Epidermal melanocyte (primary cell): ENCODE measurements around the gene SRP14.
"Not testable (repeated sequence)": the region's sequence is repeated elsewhere in the genome, so short reads cannot be mapped to it uniquely, and the experiment has no call there.

Source experiments
- DNase-seq: peaks from one replicate; pipeline ENCODE4 v3.0.0; 2011; ENCODE audit warnings: low spot score; ENCODE audit not compliant: insufficient read length

The SRP14 gene

DNA sequence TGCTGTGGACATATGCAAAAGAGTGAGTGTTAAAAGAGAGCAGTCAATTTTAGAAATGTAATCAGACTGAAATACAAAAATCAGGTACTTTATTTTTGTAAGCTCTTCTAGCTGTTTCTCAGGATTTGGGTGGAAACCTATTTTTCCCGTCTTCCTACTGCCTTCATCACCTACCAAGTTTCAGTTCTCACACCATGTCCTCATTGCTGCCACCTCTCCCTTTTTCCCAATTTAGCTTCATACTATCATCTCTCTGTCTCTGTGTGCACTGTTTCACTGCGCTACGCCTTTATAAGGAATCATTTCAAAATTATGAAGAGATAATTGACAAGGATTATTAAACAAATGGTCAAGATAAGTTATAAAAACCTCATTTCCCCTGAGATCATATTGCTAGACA is 7.7 kb downstream of the SRP14 start:
- DNase-seq = no peak

DNA sequence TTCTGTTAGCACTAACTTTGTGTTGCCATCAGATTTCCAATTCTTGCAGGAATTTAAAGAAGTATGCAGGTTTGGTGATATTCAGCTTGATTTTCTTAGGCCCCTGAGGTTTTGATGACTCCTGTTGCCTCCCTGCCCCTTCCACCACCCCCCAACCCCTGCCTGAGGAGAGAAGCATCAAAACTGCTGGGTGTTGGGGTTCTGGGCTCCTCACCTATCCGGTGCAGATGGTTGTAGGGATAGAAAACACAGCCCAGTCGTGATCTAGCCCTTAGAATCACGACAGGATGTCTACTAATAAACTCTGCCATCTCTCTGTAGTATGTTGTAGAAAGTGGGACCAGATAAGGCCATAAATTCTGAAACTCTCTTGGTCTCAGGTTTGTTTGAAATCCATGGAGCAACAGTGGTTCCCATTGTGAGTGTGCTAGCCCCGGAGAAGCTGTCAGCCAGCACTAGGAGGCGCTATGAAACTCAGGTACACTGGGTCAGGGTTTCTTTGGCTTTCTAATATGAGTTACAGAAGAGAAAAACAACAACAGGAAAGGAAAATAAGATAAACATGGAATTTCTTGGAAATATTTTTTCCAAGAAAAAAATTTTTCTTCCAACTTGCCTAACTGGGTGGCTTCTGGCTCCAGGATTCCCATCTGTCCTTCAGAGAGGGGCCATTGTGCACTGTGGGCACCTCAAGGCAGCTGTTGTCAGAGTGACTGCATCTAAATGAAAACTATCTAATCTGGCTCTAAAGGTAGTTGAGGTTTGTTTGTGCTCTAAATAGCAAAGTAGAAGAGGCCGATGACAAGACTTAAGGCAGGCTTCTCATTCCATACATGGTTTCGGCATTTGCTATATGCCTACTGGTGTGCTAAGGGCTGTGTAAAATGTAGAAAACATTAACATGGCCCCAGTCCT is 8.7 kb downstream of the SRP14 start:
- DNase-seq = no peak

GRCh38 chr15:40028853-40029252 is 10.1 kb downstream of the SRP14 start:
- DNase-seq = no peak

DNA sequence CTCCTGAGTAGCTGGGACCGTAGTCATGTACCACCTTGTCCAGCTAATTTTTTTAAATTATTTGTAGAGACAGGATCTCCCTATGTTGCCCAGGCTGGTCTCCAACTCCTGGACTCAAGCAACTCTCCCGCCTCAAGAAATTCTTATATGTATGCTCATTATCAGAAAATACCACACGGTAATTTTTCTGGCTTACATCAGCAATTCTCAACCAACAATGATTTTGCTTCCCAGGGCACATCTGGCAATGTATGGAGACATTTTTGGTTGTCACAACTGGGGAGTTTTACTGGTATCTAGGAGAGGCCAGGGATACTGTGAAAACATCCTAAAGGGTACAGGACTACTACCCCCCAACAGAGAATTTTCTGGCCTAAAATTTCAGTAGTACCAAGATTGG is 10.8 kb downstream of the SRP14 start:
- no peak for DNase-seq

DNA sequence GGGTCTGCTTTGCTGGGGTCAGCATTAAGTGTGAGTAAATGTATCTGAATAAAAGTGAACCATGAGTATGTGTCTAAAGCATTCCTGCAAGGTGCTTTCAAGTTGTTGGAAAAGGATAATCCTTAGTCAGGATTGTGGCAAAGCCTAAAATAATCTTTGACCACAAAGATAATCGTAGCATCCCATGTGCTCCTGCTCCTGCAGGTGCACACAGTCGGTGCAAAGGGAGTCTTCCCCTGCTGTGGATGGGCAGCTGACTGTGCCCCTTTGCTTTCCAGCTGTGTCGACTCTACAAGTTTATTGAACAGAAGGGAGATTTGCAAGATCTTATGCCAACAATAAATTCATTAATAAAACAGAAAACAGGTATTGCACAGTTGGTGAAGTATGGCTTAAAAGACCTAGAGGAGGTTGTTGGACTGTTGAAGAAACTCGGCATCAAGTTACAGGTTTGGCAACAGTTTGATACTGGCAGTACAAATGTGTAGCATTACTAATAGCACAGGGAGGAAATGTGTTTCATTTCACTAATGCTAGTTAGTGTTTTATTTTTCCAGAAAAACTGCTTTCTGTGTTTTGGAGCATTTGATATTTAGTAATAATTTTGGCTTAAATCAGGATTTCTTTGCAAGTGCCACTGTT is 22.6 kb downstream of the SRP14 start:
- DNase-seq = no peak

DNA sequence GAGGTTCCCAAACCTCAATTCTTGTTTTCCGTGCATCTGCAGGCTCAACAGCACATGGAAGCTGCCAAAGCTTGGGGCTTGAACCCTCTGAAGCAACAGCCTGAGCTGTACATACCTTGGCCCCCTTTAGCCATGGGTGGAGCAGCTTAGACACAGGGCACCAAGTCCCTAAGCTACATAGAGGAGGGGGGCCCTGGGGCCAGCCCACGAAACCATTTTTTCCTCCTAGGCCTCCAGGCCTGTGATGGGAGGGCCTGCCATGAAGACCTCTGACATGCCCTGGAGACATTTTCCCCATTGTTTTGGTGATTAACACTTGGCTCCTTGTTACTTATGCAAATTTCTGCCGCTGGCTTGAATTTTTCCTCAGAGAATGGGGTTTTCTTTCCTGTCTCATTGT is 24.6 kb downstream of the SRP14 start:
- no peak for DNase-seq

DNA sequence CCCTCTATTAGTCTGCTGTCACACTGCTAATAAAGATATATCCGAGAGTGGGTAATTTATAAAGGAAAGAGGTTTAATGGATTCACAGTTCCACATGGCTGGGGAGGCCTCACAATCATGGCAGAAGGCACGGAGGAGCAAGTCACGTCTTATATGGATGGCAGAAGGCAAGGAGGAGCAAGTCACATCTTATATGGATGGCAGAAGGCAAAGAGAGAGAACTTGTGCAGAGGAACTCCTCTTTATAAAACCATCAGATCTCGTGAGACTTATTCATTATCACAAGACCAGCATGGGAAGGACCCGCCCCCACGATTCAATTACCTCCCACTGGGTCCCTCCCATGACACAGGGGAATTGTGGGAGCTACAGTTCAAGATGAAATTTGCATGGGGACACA is 25.6 kb downstream of the SRP14 start:
- not testable (repeated sequence) for DNase-seq

GRCh38 chr15:40011303-40011702 is 27.7 kb downstream of the SRP14 start:
- DNase-seq = no peak

DNA sequence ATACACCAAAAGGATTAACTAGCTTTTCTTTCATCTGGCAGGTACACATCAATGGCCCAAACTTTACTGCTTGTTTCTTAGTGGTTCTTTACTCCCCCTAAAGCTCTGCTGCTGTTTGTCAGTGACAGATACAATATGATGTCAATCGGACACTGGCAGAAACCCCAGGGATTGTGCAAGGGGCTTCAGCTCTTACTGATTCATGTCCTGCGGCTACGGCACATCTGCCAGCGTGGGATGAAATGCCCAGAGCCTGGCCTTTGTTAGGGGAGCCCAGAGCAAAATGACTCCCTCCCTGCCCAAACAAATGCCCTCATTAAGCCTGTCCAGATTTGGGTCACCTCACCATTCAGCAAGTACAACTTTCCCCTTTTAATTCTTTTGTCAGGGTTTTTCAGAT is 28.3 kb downstream of the SRP14 start:
- DNase-seq = no peak

DNA sequence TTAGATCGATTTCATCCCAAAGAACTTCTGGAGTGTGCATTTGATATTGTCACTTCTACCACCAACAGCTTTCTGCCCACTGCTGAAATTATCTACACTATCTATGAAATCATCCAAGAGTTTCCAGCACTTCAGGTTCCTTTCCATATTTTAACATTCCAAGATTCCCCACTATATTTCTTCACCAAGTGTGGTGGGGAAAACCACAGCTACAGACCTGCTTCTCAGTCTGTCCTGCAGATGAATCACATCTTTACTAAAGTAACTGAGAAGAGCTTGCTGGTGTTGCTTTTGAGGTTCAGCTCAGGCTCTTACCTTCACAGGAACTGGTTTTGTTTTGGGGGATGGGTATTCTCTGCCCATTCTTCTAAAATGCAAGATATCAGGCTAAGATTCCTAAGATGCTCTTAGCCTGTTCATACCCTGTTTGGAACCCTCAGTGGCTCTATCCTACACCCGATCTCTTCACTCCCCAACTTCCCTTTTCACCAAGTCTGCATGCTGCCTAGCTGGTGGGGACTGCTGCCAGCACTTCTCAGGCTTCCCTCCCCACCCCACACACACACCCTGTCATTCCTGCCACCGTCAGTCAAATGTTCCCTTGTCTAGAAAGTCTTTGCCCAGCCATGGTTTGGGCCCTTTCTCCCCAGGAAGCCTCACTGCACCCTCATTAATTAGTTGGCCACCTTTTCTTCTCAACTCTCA is 30.8 kb downstream of the SRP14 start:
- no peak for DNase-seq

DNA sequence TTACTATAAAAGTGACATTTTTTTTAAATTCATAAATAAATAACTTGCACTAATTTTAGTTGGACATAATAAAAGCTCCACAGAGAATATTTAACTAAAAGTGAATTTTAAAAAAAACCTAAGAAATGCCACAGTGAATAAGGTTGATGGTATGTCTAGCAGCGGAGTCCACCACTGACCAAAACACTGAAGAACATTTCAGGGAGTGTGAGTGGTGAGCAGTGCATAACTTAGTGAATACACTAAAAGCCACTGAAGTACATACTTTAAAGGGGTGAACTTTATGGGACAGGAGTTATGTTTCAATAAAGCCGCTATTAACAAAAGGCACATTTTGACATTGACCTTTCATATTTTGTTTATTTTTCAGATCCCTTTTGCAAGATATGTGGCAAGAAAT is 32.3 kb downstream of the SRP14 start:
- no peak for DNase-seq

GRCh38 chr15:40006003-40006402 is 33.0 kb downstream of the SRP14 start:
- no peak for DNase-seq

GRCh38 chr15:40003116-40003916 is 35.7 kb downstream of the SRP14 start:
- no peak for DNase-seq

- no peak for DNase-seq
Observed at GRCh38 chr15:40002295-40002694, 36.7 kb downstream of the SRP14 start.

DNA sequence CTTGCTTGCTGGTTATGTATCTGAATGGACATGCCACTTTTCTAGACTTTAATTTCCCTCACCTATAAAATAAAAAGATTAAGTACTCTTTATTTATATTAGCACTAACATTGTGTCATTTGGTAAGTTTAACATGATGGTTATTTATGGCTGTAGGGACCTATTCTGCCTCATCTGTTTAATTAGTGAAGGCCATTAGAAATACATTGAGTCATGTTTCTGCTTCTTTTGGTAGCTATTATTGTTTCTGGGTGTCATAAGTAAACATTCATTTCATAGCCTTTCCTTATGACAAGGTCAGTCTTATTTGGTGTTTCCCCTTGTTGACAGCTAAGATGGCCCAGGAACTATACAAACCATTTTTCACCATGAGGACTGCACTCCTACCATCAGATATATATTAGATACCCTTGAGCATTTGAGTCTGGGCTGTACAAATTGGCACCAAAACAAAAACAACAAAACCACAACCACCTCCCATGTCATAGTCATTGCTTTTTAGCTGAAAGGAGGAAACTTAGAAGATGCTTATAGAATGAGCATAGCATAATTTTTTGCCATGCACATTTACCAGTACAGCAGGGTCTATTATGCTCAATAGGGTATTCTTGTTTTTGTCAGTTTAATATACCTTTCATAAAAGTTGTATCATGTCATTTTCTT is 39.3 kb downstream of the SRP14 start:
- no peak for DNase-seq

DNA sequence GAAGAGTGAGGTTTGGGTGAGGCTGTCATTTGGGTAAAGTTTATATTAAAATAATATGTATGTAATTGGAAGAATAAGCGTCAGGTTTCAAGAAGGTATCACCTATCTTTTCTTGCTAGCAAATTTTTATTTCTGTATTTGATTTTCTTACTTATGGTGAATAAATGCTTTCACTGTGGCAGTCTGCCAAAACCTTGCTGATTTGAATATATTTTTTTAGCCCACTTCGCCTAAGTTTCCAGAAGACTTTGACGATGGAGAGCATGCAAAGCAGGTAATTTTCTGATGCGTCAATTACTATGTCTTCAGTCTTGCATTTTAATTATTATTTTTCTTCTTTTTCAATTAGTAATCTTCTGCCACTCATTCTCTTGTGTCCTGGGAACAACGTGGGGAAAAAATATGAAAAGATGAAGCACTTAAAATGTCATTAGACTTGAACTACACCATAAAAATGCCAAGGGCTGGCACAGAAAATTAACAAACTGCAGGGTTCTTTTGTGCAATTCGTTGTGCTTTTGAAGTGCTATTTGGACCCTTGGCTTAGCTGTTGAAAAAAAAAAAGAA is 40.4 kb downstream of the SRP14 start:
- DNase-seq = no peak

- no peak for DNase-seq
Observed at GRCh38 chr15:39997639-39998038, 41.3 kb downstream of the SRP14 start.

DNA sequence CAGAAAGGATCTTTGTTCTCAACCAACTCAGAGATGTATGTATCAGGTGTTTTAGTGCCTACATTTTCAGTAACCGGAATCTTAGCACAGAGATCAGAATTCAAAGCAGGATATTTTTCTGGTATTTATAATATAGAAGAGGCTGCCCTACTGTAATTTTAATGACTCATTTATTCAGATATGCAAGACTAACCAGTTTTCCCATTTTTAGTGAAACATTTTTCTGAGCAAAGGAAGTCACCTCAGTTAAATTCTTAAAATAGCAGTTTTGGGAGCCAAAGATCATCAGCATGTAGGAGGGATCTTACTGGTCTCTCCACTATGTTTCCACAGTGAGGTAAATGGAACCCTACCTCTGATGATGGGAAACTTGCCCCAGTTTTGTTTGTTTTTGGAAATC is 42.0 kb downstream of the SRP14 start:
- no peak for DNase-seq

GRCh38 chr15:39996228-39996627 is 42.8 kb downstream of the SRP14 start:
- DNase-seq = not testable (repeated sequence)

GRCh38 chr15:39992953-39993352 is 46.0 kb downstream of the SRP14 start:
- DNase-seq = not testable (repeated sequence)

DNA sequence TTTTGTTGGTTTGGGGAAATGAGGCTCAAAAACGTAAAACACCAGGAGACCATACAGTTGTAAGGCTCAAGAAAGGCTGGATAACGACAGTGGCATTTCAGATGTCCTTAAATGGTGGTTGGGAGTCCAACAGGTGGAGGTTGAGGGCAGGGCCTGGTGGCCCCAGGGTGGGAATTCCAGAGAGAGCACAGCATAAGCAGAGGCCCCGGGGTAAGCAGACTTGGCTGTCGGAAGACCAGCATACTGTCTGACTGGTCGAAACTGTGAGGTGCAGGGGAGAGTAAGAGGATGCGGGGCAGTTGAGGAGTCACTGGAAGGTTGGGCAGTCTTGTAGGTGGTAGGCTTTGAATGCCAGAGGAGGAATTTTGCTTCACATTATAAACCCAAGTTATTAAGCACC is 48.3 kb downstream of the SRP14 start:
- no peak for DNase-seq
